ENCODE data around the gene CHRM5. TPM values are rescaled to one million over a fixed set of nuclear protein-coding genes. Genes with fewer than 3 reads are reported as not detected.

The CHRM5 gene
- total and polyA plus RNA-seq, 2 of the 8 experiments (the other 6 are each of a cell fraction or from before 2014, with no cell fraction given), result not detected

GRCh38 chr15:34038871-34039789, 70.8 kb downstream of the CHRM5 start, which contains the start of gene AVEN:
Gene AVEN, minus strand, starts transcription at chr15:34039204. Its CDS starts 158 bp downstream, at chr15:34039046.
- no peaks in the 10 kb centered on the region for H3K9me3 ChIP-seq (ENCODE audit: insufficient read depth in 2 of 2, low read depth in 1 of 2, low read length in 1 of 2)
- TF ChIP-seq, protein P1, sequence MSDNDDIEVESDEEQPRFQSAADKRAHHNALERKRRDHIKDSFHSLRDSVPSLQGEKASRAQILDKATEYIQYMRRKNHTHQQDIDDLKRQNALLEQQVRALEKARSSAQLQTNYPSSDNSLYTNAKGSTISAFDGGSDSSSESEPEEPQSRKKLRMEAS (IDR thresholded peaks at IDR 0.05), result peak; percentile 64
- 0 out of 4 replicates have a peak, but pooled peaks of 1 of the 2 experiments have one; percentile 5 for TF ChIP-seq SIN3A (conservative IDR thresholded peaks at IDR 0.05 in 1 of 2, IDR thresholded peaks at IDR 0.05 in 1 of 2; ENCODE audit: low read depth in 1 of 2, low read length in 2 of 2)
- TF ChIP-seq EGR1 (IDR thresholded peaks at IDR 0.05; ENCODE audit: borderline replicate concordance, low read depth, low read length), result no peak
- 0 out of 3 replicates have a peak, but pooled peaks of 1 of the 2 experiments have one; percentile 9 for TF ChIP-seq EP300 (IDR thresholded peaks at IDR 0.05; ENCODE audit: borderline replicate concordance in 1 of 2, low read depth in 2 of 2, low read length in 2 of 2)
- TF ChIP-seq TAF1 (IDR thresholded peaks at IDR 0.05; ENCODE audit: low read depth, low read length), result no peak
- TF ChIP-seq, protein P2, sequence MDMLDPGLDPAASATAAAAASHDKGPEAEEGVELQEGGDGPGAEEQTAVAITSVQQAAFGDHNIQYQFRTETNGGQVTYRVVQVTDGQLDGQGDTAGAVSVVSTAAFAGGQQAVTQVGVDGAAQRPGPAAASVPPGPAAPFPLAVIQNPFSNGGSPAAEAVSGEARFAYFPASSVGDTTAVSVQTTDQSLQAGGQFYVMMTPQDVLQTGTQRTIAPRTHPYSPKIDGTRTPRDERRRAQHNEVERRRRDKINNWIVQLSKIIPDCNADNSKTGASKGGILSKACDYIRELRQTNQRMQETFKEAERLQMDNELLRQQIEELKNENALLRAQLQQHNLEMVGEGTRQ (IDR thresholded peaks at IDR 0.05; ENCODE audit: low read length), result no peak
- peak; percentile 29; the same call in 1 of the 2 replicates for TF ChIP-seq E2F6 (IDR thresholded peaks at IDR 0.05)

More at GRCh38 chr15:34038871-34039789, 70.8 kb downstream of the CHRM5 start, which contains the start of gene AVEN:
- peak within 1 kb of the TSS; percentile 91 for H4K91ac ChIP-seq (replicated peaks; ENCODE audit: insufficient read length, low read length)
- no peak within 1 kb of the TSS for H3K14ac ChIP-seq (ENCODE audit: insufficient read length)
- peak within 1 kb of the TSS; percentile 88 for H3K18ac ChIP-seq (ENCODE audit: extremely low read depth, low read length)
- H2BK5ac ChIP-seq (ENCODE audit: low read depth, low read length), result peak within 1 kb of the TSS; percentile 79; the same call in 1 of the 2 replicates
- H3K23me2 ChIP-seq (ENCODE audit: low read depth, low read length), result peaks cover 4% of the 10 kb centered on the region; the same call in 1 of the 2 replicates
- H3K36me3 ChIP-seq (ENCODE audit: control insufficient read depth in 2 of 4, insufficient read depth in 4 of 4, low read length in 3 of 4), result no peaks in the 10 kb centered on the region
- peak within 1 kb of the TSS; percentile 47; the same call in 1 of the 2 replicates for H2AFZ ChIP-seq (ENCODE audit: low read length)
- peaks cover 11 to 18% (median 14%) of the 10 kb centered on the region in 4 experiments for H3K27me3 ChIP-seq (replicated peaks in 1 of 4; ENCODE audit: control insufficient read depth in 3 of 4, extremely low read depth in 1 of 4, insufficient read depth in 3 of 4, low read length in 3 of 4)
- no peaks in the 10 kb centered on the region for H4K20me1 ChIP-seq (replicated peaks in 1 of 2; ENCODE audit: control insufficient read depth in 1 of 2, insufficient read depth in 2 of 2, low read length in 2 of 2)
- peak within 1 kb of the TSS; percentile 86 to 91 for H3K4me2 ChIP-seq (ENCODE audit: insufficient read depth in 1 of 2, low read depth in 2 of 2, low read length in 2 of 2)
- ChIA-PET POLR2A (ENCODE audit: partially characterized antibody) (interaction anchor here (0.6 kb wide), 1 partner anchor 8 kb away, joined by 3 read pairs; no protein-coding TSS in a partner anchor), CTCF (ENCODE audit: partially characterized antibody) (interaction anchor here (0.6 to 1.8 kb wide), 2 partner anchors 23 to 189 kb away, joined by 3 to 6 read pairs; no protein-coding TSS in a partner anchor)
- WGBS, 2 experiments (ENCODE audit: extremely low coverage in 1 of 2, insufficient coverage in 1 of 2, insufficient read length in 1 of 2, insufficient replicate concordance in 2 of 2, low coverage in 1 of 2, low lambda C conversion rate in 2 of 2, missing lambda C conversion rate in 1 of 2), result 3% methylated on average over 38 of the region's 82 CpGs; no CpG with 5 or more reads in 1 of the 2 experiments
- peaks cover 0 to 14% of the 10 kb centered on the region in 2 experiments; a peak in 1 of 4 replicates for H3K79me2 ChIP-seq (ENCODE audit: control insufficient read depth in 1 of 2, insufficient read depth in 2 of 2, low read length in 2 of 2)
- peak within 1 kb of the TSS; percentile 62 for H3K4ac ChIP-seq (replicated peaks; ENCODE audit: insufficient read length, low read depth, low read length)
- peak within 1 kb of the TSS; percentile 95 for H4K8ac ChIP-seq (ENCODE audit: extremely low read depth, insufficient read depth, low read length)
- H2BK120ac ChIP-seq (replicated peaks; ENCODE audit: low read depth, low read length), result peak within 1 kb of the TSS; percentile 60
- peak within 1 kb of the TSS; percentile 62 for H3K56ac ChIP-seq (replicated peaks; ENCODE audit: insufficient read length, low read depth, low read length)
- FAIRE-seq (no peak), DNase-seq (ENCODE audit: low read depth in 1 of 2, low spot score in 2 of 2) (peak in 1 of 2 experiments; percentile 65)
- H2BK15ac ChIP-seq (ENCODE audit: low read length), result no peak within 1 kb of the TSS
- peak within 1 kb of the TSS; percentile 76; the same call in 1 of the 2 replicates for H3K27ac ChIP-seq (ENCODE audit: low read depth, low read length)
- no peak within 1 kb of the TSS for H2BK20ac ChIP-seq (ENCODE audit: low read length)
- no peaks in the 10 kb centered on the region for H3K79me1 ChIP-seq (ENCODE audit: low read depth, low read length)
- peak within 1 kb of the TSS; percentile 3 to 97 (median 92); a peak in 5 of 7 replicates for H3K9ac ChIP-seq (replicated peaks in 1 of 4; ENCODE audit: extremely low read depth in 1 of 4, low read depth in 3 of 4, low read length in 3 of 4)
- H4K5ac ChIP-seq (ENCODE audit: insufficient read length, low read depth, low read length), result peak within 1 kb of the TSS; percentile 72
- H3K23ac ChIP-seq (ENCODE audit: insufficient read length), result no peak within 1 kb of the TSS
- H2BK12ac ChIP-seq (ENCODE audit: low read depth, low read length), result no peak within 1 kb of the TSS; the same call in 1 of the 2 replicates
- peak within 1 kb of the TSS; percentile 56 to 89 (median 82) for H3K4me3 ChIP-seq (ENCODE audit: extremely low read depth in 1 of 4, insufficient read depth in 2 of 4, low read depth in 3 of 4, low read length in 4 of 4)
- H3K4me1 ChIP-seq (replicated peaks in 1 of 4; ENCODE audit: control insufficient read depth in 3 of 4, insufficient read depth in 4 of 4, low read length in 3 of 4), result peaks cover 0 to 6% (median 4%) of the 10 kb centered on the region in 4 experiments; a peak in 4 of 7 replicates
- no peak within 1 kb of the TSS for H2AK5ac ChIP-seq (ENCODE audit: low read depth, low read length)
